Adrenal gland (tissue), 5 donors: Measurements from ENCODE around the gene CYP2S1.

Source experiments
- CTCF ChIP-seq, 6 experiments: fragments of 450-650 bp in 4 of 6; fragments of 200-600 bp in 2 of 6; sonication (generic) in 1 of 6; IDR thresholded peaks; 1 replicate in 5 of 6; 2 replicates in 1 of 6; pipeline versions ENCODE4 v1.5.1 to v1.8.0; 2016 to 2021; ENCODE audit warnings: antibody characterized with exemption in 6 of 6, mild to moderate bottlenecking in 2 of 6, moderate library complexity in 1 of 6
- POLR2A ChIP-seq, 2 donors: fragments of 450-650 bp; IDR thresholded peaks; one replicate each; pipeline ENCODE4 v1.6.1; 2017; ENCODE audit warnings: antibody characterized with exemption in 2 of 2, mild to moderate bottlenecking in 2 of 2, moderate library complexity in 1 of 2
- donor health status: DM: no; HTN: no; CAD: no.

GRCh38 chr19:41234512-41235168, 41.6 kb downstream of the CYP2S1 start:
- no peak for TF ChIP-seq CTCF (IDR thresholded peaks at IDR 0.05)
- TF ChIP-seq POLR2A (IDR thresholded peaks at IDR 0.05): no peak
